PC-3 (cell line): ENCODE results near the gene CRABP1.

Experiments
- EZH2 ChIP-seq: fragments of 300-600 bp; sonication (generic); IDR thresholded peaks from one replicate; pipeline ENCODE4 v1.6.1; 2017; ENCODE audit warnings: antibody characterized with exemption, mild to moderate bottlenecking, low read length; ENCODE audit not compliant: unreplicated experiment
- EZH2phosphoT487 ChIP-seq: fragments of 300-600 bp; sonication (generic); IDR thresholded peaks from 2 replicates; pipeline ENCODE4 v1.6.1; 2018; ENCODE audit warnings: mild to moderate bottlenecking, antibody characterized with exemption, low read length, borderline replicate concordance
- TF ChIP-seq, protein P1 (sequence below): fragments of 300-600 bp; sonication (generic); conservative IDR thresholded peaks from 2 replicates; pipeline ENCODE4 v1.5.1; 2017; ENCODE audit warnings: antibody characterized with exemption, low read depth, mild to moderate bottlenecking, low read length

DNA sequence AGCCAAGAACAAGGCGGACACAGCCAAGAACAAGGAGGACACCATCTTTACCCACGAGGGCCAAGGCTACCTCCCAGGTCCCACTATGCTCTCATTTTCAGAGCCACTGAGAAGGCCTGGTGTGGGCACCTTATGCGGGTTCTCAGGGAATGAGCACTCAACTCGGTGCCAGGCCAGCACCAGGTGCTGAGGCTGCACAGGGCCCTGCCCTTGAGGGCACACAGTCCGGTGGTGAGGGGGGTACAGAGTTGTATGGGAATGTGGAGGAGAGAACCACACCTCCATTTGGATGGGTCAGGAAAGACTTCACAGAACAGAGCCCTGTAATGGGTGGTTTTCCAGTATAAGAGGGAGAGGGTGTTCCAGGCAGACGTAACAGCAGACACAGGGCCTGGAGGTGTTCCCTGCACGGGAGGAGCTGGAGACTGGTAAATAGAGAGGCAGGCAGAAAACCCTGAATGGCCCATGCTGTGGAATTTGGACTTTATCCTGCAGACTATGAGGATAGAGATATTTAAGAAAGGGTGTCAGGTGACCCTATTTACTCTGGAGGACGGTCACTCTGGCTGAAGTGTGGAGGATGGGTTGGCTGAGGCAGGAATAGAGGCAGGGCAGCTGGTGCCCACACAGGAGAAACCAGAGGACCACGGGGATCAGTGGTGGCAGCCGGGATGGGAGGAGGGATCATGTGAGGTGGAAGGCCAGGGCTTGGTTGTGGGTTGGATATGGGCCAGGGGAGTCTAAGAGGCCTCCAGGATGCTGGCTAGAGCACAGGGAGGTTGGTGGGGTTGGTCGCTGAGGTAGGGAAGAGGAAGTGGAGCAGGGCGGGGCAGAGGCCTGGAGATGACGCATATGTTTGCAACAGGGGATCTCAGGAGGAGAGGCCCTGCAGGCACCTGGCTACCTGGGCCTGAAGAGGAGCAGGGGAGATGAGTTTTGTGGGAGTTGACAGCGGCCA, 34.6 kb downstream of the CRABP1 start:
- TF ChIP-seq, protein P1, sequence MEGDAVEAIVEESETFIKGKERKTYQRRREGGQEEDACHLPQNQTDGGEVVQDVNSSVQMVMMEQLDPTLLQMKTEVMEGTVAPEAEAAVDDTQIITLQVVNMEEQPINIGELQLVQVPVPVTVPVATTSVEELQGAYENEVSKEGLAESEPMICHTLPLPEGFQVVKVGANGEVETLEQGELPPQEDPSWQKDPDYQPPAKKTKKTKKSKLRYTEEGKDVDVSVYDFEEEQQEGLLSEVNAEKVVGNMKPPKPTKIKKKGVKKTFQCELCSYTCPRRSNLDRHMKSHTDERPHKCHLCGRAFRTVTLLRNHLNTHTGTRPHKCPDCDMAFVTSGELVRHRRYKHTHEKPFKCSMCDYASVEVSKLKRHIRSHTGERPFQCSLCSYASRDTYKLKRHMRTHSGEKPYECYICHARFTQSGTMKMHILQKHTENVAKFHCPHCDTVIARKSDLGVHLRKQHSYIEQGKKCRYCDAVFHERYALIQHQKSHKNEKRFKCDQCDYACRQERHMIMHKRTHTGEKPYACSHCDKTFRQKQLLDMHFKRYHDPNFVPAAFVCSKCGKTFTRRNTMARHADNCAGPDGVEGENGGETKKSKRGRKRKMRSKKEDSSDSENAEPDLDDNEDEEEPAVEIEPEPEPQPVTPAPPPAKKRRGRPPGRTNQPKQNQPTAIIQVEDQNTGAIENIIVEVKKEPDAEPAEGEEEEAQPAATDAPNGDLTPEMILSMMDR: no peak
- TF ChIP-seq EZH2 (no peak), EZH2phosphoT487 (no peak)
